ENCODE measurements around the gene LIN9.
"Not testable (repeated sequence)": the region's sequence is repeated elsewhere in the genome, so short reads cannot be mapped to it uniquely, and the experiment has no call there.

GRCh38 chr1:226202666-226203065, 106.3 kb downstream of the LIN9 start:
- not testable (repeated sequence) for TF ChIP-seq EP300 (IDR thresholded peaks at IDR 0.05; ENCODE audit: borderline replicate concordance in 1 of 2, low read depth in 2 of 2, low read length in 2 of 2); CTCF (IDR thresholded peaks at IDR 0.05; ENCODE audit: control extremely low read depth in 1 of 3, insufficient read depth in 1 of 3, low read depth in 1 of 3, low read length in 3 of 3); USF2 (IDR thresholded peaks at IDR 0.05; ENCODE audit: low read length); SUZ12 (IDR thresholded peaks at IDR 0.05; ENCODE audit: low read length); ASH2L (IDR thresholded peaks at IDR 0.05; ENCODE audit: low read length); POLR2A (IDR thresholded peaks at IDR 0.05; ENCODE audit: control extremely low read depth in 1 of 2, low read depth in 2 of 2, low read length in 2 of 2)

Data from H1 (cell line).